A673 (cell line): ENCODE measurements around the gene UVRAG. TPM values are rescaled to one million over a fixed set of nuclear protein-coding genes. Genes with fewer than 3 reads are reported as not detected.
"Not testable (repeated sequence)": the region's sequence is repeated elsewhere in the genome, so short reads cannot be mapped to it uniquely, and the experiment has no call there.

ENCODE experiments used
- BruUV-seq: library from RNA; stranded (reverse); fragments of 400-500 nt; replicated peaks from 2 replicates; lab custom pipeline; 2021; lab: Mats Ljungman, UMichigan
- CTCF ChIA-PET: fragments of 300-600 bp; sonication (Branson Sonifier 250); formaldehyde crosslinking; loops from one replicate; lab custom pipeline; 2022; ENCODE audit warnings: antibody characterized with exemption; lab: Charles Lee
- POLR2A ChIA-PET: fragments of 300-600 bp; sonication (Branson Sonifier 250); formaldehyde crosslinking; loops from one replicate; lab custom pipeline; 2022; ENCODE audit warnings: antibody characterized with exemption; ENCODE audit not compliant: low non-redundant PET; lab: Charles Lee
- DNase-seq: peaks from one replicate; pipeline ENCODE4 v3.0.0-alpha.2; 2015; ENCODE audit warnings: low spot score
- H3K27ac ChIP-seq: fragments of 200-600 bp; sonication (generic); 2 replicates; pipeline ENCODE4 v1.5.1; 2016; ENCODE audit warnings: mixed run types, low read depth, mild to moderate bottlenecking, mixed read lengths, antibody characterized with exemption, low read length; ENCODE audit not compliant: poor library complexity, severe bottlenecking
- H3K27me3 ChIP-seq: fragments of 200-600 bp; sonication (generic); replicated peaks from 2 replicates; pipeline ENCODE4 v1.6.1; 2017; ENCODE audit warnings: mixed run types, low read depth, mild to moderate bottlenecking, mixed read lengths, antibody characterized with exemption, low read length; ENCODE audit not compliant: insufficient read depth, poor library complexity
- H3K36me3 ChIP-seq: fragments of 200-600 bp; sonication (generic); 2 replicates; pipeline ENCODE4 v1.6.1; 2016; ENCODE audit warnings: mixed run types, mild to moderate bottlenecking, mixed read lengths, antibody characterized with exemption, low read length; ENCODE audit not compliant: insufficient read depth, poor library complexity, severe bottlenecking
- H3K4me1 ChIP-seq: fragments of 200-600 bp; sonication (generic); 2 replicates; pipeline ENCODE4 v1.6.1; 2017; ENCODE audit warnings: mixed run types, mild to moderate bottlenecking, mixed read lengths, antibody characterized with exemption, low read length; ENCODE audit not compliant: insufficient read depth, poor library complexity, severe bottlenecking
- H3K4me3 ChIP-seq: fragments of 200-600 bp; sonication (generic); 2 replicates; pipeline ENCODE4 v1.5.1; 2016; ENCODE audit warnings: low read depth, mixed run types, mild to moderate bottlenecking, mixed read lengths, low read length; ENCODE audit not compliant: poor library complexity, severe bottlenecking
- H3K9me3 ChIP-seq: fragments of 200-600 bp; sonication (generic); 2 replicates; pipeline ENCODE4 v1.6.1; 2016; ENCODE audit warnings: mixed run types, low read depth, mild to moderate bottlenecking, mixed read lengths, antibody characterized with exemption, low read length; ENCODE audit not compliant: poor library complexity, severe bottlenecking
- EZH2 ChIP-seq: fragments of 200-600 bp; sonication (generic); IDR thresholded peaks from 2 replicates; pipeline ENCODE4 v1.6.1; 2017; ENCODE audit warnings: borderline replicate concordance, low read depth, mild to moderate bottlenecking, mixed read lengths, antibody characterized with exemption, low read length; ENCODE audit not compliant: poor library complexity, severe bottlenecking
- intact Hi-C: fragments of 100-400 bp; cut with micrococcal nuclease; formaldehyde crosslinking; loops from one replicate; pipeline ENCODE4 v1.10.0; 2022; ENCODE audit not compliant: unreplicated experiment
- total RNA-seq: library from RNA; stranded (reverse); gene quantifications from 2 replicates; pipeline ENCODE4 v1.2.3, GENCODE V29; 2021
- TF ChIP-seq, protein P1 (sequence below): fragments of 300-800, 200-600 bp; sonication (generic); conservative IDR thresholded peaks from 2 replicates; pipeline ENCODE4 v1.5.1; 2017; ENCODE audit warnings: low read depth, mild to moderate bottlenecking, antibody characterized with exemption, low read length, moderate library complexity, mixed read lengths

UVRAG gene
- total RNA-seq, 1 experiment from 2014 or later, result 21.1 TPM

DNA sequence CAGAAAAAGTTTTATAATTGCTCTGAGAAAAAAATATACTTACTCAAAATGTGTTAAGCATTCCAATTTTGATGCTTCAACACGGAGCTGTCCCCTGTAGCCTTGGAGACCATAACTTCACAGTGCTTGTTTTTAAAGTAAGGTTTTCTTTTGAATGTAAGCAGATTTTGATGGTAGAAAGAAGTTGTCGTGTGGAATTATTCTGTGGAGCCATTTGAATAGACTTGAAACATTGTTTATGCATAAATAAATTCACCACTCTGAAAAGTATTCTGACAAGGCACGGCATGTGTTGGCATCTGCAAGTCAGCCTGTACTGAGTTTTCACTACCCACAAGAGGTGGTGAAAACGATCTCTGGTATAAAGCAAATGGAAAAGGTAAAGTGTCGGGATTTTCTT lies 115.5 kb downstream of the UVRAG start:
- no peak for TF ChIP-seq EZH2
- TF ChIP-seq, protein P1, sequence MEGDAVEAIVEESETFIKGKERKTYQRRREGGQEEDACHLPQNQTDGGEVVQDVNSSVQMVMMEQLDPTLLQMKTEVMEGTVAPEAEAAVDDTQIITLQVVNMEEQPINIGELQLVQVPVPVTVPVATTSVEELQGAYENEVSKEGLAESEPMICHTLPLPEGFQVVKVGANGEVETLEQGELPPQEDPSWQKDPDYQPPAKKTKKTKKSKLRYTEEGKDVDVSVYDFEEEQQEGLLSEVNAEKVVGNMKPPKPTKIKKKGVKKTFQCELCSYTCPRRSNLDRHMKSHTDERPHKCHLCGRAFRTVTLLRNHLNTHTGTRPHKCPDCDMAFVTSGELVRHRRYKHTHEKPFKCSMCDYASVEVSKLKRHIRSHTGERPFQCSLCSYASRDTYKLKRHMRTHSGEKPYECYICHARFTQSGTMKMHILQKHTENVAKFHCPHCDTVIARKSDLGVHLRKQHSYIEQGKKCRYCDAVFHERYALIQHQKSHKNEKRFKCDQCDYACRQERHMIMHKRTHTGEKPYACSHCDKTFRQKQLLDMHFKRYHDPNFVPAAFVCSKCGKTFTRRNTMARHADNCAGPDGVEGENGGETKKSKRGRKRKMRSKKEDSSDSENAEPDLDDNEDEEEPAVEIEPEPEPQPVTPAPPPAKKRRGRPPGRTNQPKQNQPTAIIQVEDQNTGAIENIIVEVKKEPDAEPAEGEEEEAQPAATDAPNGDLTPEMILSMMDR, result no peak
- no TSS peak for BruUV-seq
- Histone ChIP-seq H3K4me1 (no peaks in the 10 kb centered on the region), H3K9me3 (peaks cover 3% of the 10 kb centered on the region), H3K27me3 (no peaks in the 10 kb centered on the region), H3K4me3 (no peak overlapping the region), H3K36me3 (no peaks in the 10 kb centered on the region), H3K27ac (no peak overlapping the region)
- CTCF ChIA-PET, result no interaction called here
- intact Hi-C loops, result no loop called here
- POLR2A ChIA-PET, result no interaction called here
- no peak for DNase-seq

DNA sequence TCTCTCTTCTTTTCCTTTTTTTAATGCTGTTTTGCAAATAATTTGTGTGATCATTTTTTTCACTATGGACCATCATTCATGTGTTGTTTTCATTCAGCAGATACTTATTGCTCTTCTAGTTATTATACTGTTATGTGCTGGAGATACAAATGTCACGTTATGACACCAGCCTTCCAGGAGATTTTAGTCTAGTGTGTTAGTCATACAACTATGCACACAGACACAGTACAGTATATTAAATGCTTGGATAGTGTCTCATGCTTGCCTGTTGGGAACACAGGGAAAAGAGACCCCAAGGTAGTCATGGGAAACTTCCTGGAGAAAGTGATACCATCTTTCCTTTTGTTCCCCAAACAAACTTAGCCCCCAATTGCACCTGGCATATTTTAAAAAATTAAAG lies 116.1 kb downstream of the UVRAG start:
- no peak for DNase-seq
- Histone ChIP-seq H3K36me3 (no peaks in the 10 kb centered on the region), H3K9me3 (peaks cover 3% of the 10 kb centered on the region), H3K4me3 (no peak overlapping the region), H3K27me3 (no peaks in the 10 kb centered on the region), H3K27ac (no peak overlapping the region), H3K4me1 (no peaks in the 10 kb centered on the region)
- intact Hi-C loops, result no loop called here
- ChIA-PET POLR2A (no interaction called here), CTCF (no interaction called here)
- TF ChIP-seq EZH2, result no peak
- TF ChIP-seq, protein P1, result no peak
- BruUV-seq, result no TSS peak

DNA sequence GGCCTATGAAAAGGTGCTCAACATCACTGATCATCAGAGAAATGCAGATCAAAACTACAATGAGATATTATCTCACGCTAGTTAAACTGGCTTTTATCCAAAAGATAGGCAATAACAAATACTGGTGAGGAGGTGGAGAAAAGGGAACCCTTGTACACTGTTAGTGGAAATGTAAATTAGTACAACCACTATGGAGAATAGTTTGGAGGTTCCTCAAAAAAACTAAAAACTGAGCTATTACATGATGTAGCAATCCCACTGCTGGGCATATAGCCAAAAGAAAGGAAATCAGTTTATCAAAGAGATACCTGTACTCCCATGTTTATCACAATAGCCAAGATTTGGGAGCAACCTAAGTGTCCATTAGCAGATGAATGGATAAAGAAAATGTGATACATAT lies 118.7 kb downstream of the UVRAG start:
- DNase-seq, result not testable (repeated sequence)

DNA sequence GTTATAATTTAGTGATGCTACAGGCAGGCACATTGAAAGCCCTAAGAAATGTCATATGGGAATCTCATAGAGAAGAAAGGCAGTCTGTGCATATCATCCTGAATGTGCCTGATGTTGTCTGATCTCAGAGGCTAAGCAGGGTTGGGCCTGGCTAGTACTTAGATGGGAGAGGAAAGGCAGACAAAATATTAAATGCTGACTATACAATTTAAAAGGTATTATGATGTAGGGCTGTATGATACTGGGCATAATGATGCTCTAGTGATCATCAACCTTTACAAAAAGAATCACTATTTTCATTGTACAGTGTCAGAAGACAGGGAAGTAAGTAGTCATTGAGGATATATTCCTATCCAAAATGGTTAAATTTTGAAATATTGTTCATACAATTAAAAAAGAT lies 119.8 kb downstream of the UVRAG start:
- Histone ChIP-seq H3K9me3 (peaks cover 3% of the 10 kb centered on the region), H3K27me3 (no peaks in the 10 kb centered on the region), H3K4me3 (no peak overlapping the region), H3K27ac (no peak overlapping the region), H3K4me1 (peaks cover 10% of the 10 kb centered on the region), H3K36me3 (no peaks in the 10 kb centered on the region)
- DNase-seq, result no peak
- no TSS peak for BruUV-seq
- ChIA-PET POLR2A (no interaction called here), CTCF (no interaction called here)
- no peak for TF ChIP-seq EZH2
- TF ChIP-seq, protein P1, result no peak
- intact Hi-C loops, result no loop called here

More for the DNA sequence above, 118.7 kb downstream of the UVRAG start:
- H3K27me3 ChIP-seq, BruUV-seq, H3K4me1 ChIP-seq, H3K4me3 ChIP-seq, H3K36me3 ChIP-seq, H3K27ac ChIP-seq, CTCF ChIA-PET, POLR2A ChIA-PET, H3K9me3 ChIP-seq, intact Hi-C loops: not testable (repeated sequence)
